HepG2 (cell line): ENCODE results near the gene MDFI. TPM values are rescaled to one million over a fixed set of nuclear protein-coding genes. Genes with fewer than 3 reads are reported as not detected.

ENCODE experiments used
- ESRRA ChIP-seq: sonication (generic); formaldehyde crosslinking; IDR thresholded peaks from 2 replicates; pipeline ENCODE4 v1.5.1; 2020; ENCODE audit warnings: mild to moderate bottlenecking, low read depth, missing genetic modification reagents
- GPN1 ChIP-seq: sonication (generic); formaldehyde crosslinking; IDR thresholded peaks from 2 replicates; pipeline ENCODE4 v1.5.1; 2020; ENCODE audit warnings: missing genetic modification reagents, borderline replicate concordance
- KMT2A ChIP-seq: sonication (generic); formaldehyde crosslinking; IDR thresholded peaks from 2 replicates; pipeline ENCODE4 v1.4.0; 2020; ENCODE audit warnings: missing genetic modification reagents
- MAZ ChIP-seq, 2 experiments: sonication (generic) in 1 of 2; formaldehyde crosslinking in 1 of 2; IDR thresholded peaks; 2 replicates each; pipeline versions ENCODE4 v1.5.0 to v1.6.1; 2012 to 2020; ENCODE audit warnings: low read depth in 2 of 2, mild to moderate bottlenecking in 2 of 2, borderline replicate concordance in 1 of 2, improper control_type of control experiment in 1 of 2, low read length in 1 of 2, missing genetic modification reagents in 1 of 2, moderate library complexity in 1 of 2
- NR2C2 ChIP-seq: sonication (generic); formaldehyde crosslinking; IDR thresholded peaks from 2 replicates; pipeline ENCODE4 v1.4.0; 2020; ENCODE audit warnings: missing genetic modification reagents, mild to moderate bottlenecking, moderate library complexity, borderline replicate concordance
- PBX2 ChIP-seq: IDR thresholded peaks from 2 replicates; pipeline ENCODE4 v1.6.1; 2016; ENCODE audit warnings: control low read depth
- THAP9 ChIP-seq: sonication (generic); formaldehyde crosslinking; IDR thresholded peaks from 2 replicates; pipeline ENCODE4; 2020; ENCODE audit warnings: missing genetic modification reagents, mild to moderate bottlenecking, borderline replicate concordance
- XBP1 ChIP-seq: sonication (generic); formaldehyde crosslinking; IDR thresholded peaks from 2 replicates; pipeline ENCODE4 v1.5.0; 2020; ENCODE audit warnings: missing genetic modification reagents
- ZBED4 ChIP-seq: sonication (generic); formaldehyde crosslinking; IDR thresholded peaks from 2 replicates; pipeline ENCODE4 v1.4.0; 2020; ENCODE audit warnings: missing genetic modification reagents, borderline replicate concordance
- ZBTB10 ChIP-seq: sonication (generic); formaldehyde crosslinking; IDR thresholded peaks from 2 replicates; pipeline ENCODE4 v1.4.0; 2020; ENCODE audit warnings: missing genetic modification reagents, borderline replicate concordance
- ZNF607 ChIP-seq: sonication (generic); formaldehyde crosslinking; IDR thresholded peaks from 2 replicates; pipeline ENCODE4 v1.5.1; 2020; ENCODE audit warnings: missing genetic modification reagents, mild to moderate bottlenecking, borderline replicate concordance
- polyA plus RNA-seq, 8 experiments: library from polyadenylated mRNA; depleted of rRNA in 3 of 8; stranded (reverse) in 7 of 8; unstranded in 1 of 8; fragments of >200 nt; fragmentation: Illumina TruSeq in 4 of 8; extraction: Trizol in 4 of 8; gene quantifications; 2 replicates each; pipeline versions ENCODE4 v1.2.1 to v1.2.3, GENCODE V29; 2011 to 2016; ENCODE audit warnings: low read depth in 4 of 8, missing spikeins in 1 of 8, mixed read lengths in 1 of 8; ENCODE audit not compliant: insufficient read depth in 1 of 8
- total RNA-seq, 5 experiments: library from RNA; depleted of rRNA; stranded (reverse); fragments of >200 nt; fragmentation: Illumina TruSeq; extraction: Trizol; gene quantifications; 2 replicates each; pipeline ENCODE4 v1.2.3, GENCODE V29; 2016; ENCODE audit warnings: low read depth in 1 of 5
- TF ChIP-seq, protein P1 (sequence below): sonication (generic); formaldehyde crosslinking; IDR thresholded peaks from 2 replicates; pipeline ENCODE4 v1.5.1; 2020; ENCODE audit warnings: missing genetic modification reagents, mild to moderate bottlenecking, borderline replicate concordance

MDFI gene
- total and polyA plus RNA-seq, 2 of the 13 experiments (the other 11 are each of a cell fraction or from before 2014, with no cell fraction given) = 0.28 TPM; not detected in 1

DNA sequence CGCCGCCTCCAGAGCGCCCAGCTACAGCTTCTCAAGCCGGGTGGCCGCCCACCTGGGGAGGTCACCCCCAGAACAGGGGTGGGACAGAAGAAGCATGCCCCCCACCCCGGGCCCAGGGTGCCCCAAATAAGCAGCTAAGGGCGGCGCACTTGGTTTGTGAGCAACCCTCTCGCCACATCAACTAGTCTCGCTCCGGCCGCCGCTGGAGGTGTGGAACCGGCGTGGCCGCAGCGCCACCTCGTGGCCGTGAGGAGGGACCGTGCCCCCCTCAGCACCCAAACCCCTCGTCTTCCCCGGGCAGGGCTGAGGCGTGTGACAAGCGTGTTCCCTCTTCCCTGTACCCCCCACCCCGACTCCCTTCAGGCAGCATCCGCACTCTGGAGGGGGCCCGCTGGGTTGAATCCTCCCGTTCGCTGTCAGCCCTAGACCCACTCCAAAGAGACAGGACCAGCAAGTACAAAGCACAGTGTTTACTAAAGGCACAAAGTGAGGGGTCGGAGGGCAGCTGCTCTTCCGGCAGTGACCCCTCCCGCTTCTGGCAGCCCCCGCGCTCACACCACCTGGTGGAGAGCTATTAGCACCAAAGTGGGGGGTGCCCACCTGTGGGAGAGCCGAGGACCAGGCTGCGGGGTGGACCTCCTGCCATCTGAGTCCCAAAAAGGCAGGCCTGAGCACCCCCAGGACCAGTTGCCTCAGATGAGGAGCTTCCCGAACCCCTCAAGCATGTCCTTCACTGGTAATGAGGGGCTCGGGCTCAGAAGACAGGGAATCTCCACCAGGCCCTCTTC, 45.4 kb downstream of the MDFI start (continued):
- TF ChIP-seq NR2C2 (peak; percentile 27; the same call in 1 of the 2 replicates), THAP9 (no peak; the same call in 1 of the 2 replicates), ESRRA (CRISPR knock-in tag) (peak; percentile 52; the same call in 1 of the 2 replicates), XBP1 (no peak), KMT2A (CRISPR knock-in tag) (peak; percentile 58; the same call in 1 of the 2 replicates), GPN1 (no peak), ZBTB10 (CRISPR knock-in tag) (no peak; the same call in 1 of the 2 replicates), ZNF607 (CRISPR knock-in tag) (no peak), MAZ (IDR thresholded peaks at IDR 0.05; ENCODE audit: borderline replicate concordance, low read depth, low read length) (peak; percentile 63; the same call in 1 of the 2 replicates), MAZ (CRISPR knock-in tag; IDR thresholded peaks at IDR 0.05; ENCODE audit: low read depth) (peak; percentile 87), ZBED4 (CRISPR knock-in tag) (peak; percentile 48; the same call in 1 of the 2 replicates), PBX2 (no peak)
- TF ChIP-seq, protein P1, sequence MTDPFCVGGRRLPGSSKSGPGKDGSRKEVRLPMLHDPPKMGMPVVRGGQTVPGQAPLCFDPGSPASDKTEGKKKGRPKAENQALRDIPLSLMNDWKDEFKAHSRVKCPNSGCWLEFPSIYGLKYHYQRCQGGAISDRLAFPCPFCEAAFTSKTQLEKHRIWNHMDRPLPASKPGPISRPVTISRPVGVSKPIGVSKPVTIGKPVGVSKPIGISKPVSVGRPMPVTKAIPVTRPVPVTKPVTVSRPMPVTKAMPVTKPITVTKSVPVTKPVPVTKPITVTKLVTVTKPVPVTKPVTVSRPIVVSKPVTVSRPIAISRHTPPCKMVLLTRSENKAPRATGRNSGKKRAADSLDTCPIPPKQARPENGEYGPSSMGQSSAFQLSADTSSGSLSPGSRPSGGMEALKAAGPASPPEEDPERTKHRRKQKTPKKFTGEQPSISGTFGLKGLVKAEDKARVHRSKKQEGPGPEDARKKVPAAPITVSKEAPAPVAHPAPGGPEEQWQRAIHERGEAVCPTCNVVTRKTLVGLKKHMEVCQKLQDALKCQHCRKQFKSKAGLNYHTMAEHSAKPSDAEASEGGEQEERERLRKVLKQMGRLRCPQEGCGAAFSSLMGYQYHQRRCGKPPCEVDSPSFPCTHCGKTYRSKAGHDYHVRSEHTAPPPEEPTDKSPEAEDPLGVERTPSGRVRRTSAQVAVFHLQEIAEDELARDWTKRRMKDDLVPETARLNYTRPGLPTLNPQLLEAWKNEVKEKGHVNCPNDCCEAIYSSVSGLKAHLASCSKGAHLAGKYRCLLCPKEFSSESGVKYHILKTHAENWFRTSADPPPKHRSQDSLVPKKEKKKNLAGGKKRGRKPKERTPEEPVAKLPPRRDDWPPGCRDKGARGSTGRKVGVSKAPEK (CRISPR knock-in tag) = no peak
